ENCODE data around the gene SPANXA2.
"Not testable (repeated sequence)": the region's sequence is repeated elsewhere in the genome, so short reads cannot be mapped to it uniquely, and the experiment has no call there.

SPANXA2 gene, protein sequence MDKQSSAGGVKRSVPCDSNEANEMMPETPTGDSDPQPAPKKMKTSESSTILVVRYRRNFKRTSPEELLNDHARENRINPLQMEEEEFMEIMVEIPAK

DNA sequence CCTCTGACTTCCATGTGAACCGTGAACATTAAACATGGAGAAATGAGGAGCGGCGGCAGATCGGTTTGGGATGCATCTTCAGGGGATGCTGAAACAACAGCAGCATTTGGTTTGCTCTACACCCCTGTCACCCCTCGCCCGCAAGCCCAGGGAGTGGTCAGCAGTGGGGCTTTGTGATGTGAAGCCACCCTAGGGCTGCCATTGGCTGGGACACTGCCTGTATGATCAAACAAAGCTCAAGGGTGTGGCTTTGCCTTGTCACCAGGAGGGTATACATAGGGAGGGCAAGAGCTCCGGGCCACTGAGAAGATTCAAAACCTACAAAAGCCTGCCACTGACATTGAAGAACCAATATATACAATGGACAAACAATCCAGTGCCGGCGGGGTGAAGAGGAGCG is at the start of gene SPANXA2:
SPANXA2 (plus strand) TSS at position 301 of the 400 bp plus-strand sequence; CDS start at position 361, 60 bp downstream.
- H3K27me3 ChIP-seq (ENCODE audit: low read depth); H3K4me1 ChIP-seq; in situ Hi-C loops (cut with MboI; ENCODE audit: low sequenced_read_pairs); H3K4me3 ChIP-seq; H3K9me3 ChIP-seq; H3K36me3 ChIP-seq (replicated peaks); DNase-seq (ENCODE audit: low spot score in 2 of 2): not testable (repeated sequence)

DNA sequence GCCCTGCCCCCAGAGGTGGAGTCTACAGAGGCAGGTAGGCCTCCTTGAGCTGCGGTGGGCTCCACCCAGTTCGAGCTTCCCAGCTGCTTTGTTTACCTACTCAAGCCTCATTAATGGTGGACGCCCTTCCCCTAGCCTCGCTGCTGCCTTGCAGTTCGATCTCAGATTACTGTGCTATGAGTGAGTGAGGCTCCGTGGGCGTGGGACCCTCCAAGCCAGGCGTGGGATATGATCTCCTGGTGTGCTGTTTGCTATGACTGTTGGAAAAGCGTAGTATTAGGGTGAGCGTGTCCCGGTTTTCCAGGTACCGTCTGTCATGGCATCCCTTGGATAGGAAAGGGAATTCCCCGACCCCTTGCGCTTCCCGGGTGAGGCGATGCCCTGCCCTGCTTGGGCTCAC is 47.0 kb upstream of the SPANXA2 start:
- H3K27me3 ChIP-seq (ENCODE audit: low read depth); H3K36me3 ChIP-seq (replicated peaks); H3K4me3 ChIP-seq; H3K4me1 ChIP-seq; in situ Hi-C loops (cut with MboI; ENCODE audit: low sequenced_read_pairs); DNase-seq (ENCODE audit: low spot score in 2 of 2); H3K9me3 ChIP-seq: not testable (repeated sequence)

DNA sequence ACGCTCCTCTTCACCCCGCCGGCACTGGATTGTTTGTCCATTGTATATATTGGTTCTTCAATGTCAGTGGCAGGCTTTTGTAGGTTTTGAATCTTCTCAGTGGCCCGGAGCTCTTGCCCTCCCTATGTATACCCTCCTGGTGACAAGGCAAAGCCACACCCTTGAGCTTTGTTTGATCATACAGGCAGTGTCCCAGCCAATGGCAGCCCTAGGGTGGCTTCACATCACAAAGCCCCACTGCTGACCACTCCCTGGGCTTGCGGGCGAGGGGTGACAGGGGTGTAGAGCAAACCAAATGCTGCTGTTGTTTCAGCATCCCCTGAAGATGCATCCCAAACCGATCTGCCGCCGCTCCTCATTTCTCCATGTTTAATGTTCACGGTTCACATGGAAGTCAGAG is 4.9 kb upstream of the SPANXA2 start, which contains the start of gene SPANXA1:
SPANXA1 (minus strand) TSS at position 101 of the 400 bp plus-strand sequence; CDS start at position 41, 60 bp downstream.
- H3K27me3 ChIP-seq (ENCODE audit: low read depth); in situ Hi-C loops (cut with MboI; ENCODE audit: low sequenced_read_pairs); H3K4me3 ChIP-seq; H3K9me3 ChIP-seq; H3K4me1 ChIP-seq; DNase-seq (ENCODE audit: low spot score in 2 of 2); H3K36me3 ChIP-seq (replicated peaks): not testable (repeated sequence)

DNA sequence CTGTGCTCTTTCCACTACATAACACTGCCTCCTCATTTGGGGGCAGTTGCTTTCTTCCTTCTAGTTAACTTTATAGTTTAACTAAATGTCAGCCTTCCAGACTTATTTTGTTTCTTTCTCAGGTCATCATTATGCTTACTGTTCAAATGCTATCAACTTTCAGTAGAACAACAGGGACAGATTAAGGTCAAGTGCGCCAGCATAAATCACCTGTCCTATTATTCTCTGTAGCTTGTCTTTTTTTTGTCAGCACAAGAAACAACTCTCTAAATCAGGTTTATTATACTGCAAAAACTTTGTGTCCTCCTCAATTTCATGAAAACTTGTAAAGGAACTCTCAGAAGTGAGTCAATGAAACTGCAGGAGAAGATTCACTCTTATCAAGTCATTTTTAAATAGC is 19.6 kb downstream of the SPANXA2 start:
- no peaks in the 10 kb centered on the region for H3K4me1 ChIP-seq
- H3K9me3 ChIP-seq: no peaks in the 10 kb centered on the region
- H3K27me3 ChIP-seq (ENCODE audit: low read depth): no peaks in the 10 kb centered on the region
- no peak for DNase-seq (ENCODE audit: low spot score in 2 of 2)
- in situ Hi-C loops (cut with MboI; ENCODE audit: low sequenced_read_pairs): no loop called here
- H3K36me3 ChIP-seq (replicated peaks): no peaks in the 10 kb centered on the region
- no peak overlapping the region for H3K4me3 ChIP-seq

DNA sequence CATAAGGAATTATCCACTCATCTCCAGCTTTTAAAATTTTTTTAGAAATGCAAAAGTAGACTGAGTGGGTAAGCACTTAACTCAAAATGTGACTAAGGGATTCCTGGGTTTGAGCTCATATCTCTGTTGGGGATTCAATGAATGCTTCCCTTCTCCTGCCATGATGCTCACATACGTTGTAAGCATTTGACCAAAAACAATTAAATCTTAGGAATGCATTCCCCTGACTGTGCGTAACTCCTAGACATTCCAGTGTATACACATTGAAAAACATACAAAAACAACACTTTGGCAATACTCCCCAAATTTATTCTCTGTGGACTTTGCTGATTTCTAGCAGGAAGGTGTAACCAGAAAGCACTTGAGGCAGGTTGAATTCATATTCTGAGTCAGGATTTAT is 29.8 kb downstream of the SPANXA2 start:
- in situ Hi-C loops (cut with MboI; ENCODE audit: low sequenced_read_pairs): no loop called here
- Histone ChIP-seq H3K27me3 (ENCODE audit: low read depth) (no peaks in the 10 kb centered on the region), H3K4me3 (no peak overlapping the region), H3K36me3 (replicated peaks) (no peaks in the 10 kb centered on the region), H3K4me1 (no peaks in the 10 kb centered on the region), H3K9me3 (no peaks in the 10 kb centered on the region)
- no peak for DNase-seq (ENCODE audit: low spot score in 2 of 2)

DNA sequence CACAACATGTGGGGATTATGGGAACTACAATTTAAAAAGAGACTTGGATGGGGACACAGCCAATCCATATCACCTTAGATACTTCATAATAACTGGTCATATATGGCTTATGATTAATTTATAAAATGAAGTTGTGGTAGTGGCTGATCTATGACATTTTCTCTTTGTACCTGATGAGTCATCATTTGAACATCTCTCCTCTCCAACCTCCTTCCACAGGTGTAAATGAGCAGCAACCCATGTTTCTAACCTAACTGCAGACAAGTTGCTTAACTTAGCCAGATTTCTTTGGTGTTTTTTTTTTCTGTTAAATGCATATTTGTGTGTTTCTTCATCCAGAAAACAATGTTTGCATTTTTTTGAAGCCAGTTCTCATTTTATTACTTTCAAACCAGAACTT is 42.6 kb downstream of the SPANXA2 start:
- no peaks in the 10 kb centered on the region for H3K9me3 ChIP-seq
- no peaks in the 10 kb centered on the region for H3K27me3 ChIP-seq (ENCODE audit: low read depth)
- in situ Hi-C loops (cut with MboI; ENCODE audit: low sequenced_read_pairs): no loop called here
- no peak for DNase-seq (ENCODE audit: low spot score in 2 of 2)
- H3K4me1 ChIP-seq: no peaks in the 10 kb centered on the region; the same call in 1 of the 2 replicates
- H3K4me3 ChIP-seq: no peak overlapping the region
- H3K36me3 ChIP-seq (replicated peaks): no peaks in the 10 kb centered on the region

DNA sequence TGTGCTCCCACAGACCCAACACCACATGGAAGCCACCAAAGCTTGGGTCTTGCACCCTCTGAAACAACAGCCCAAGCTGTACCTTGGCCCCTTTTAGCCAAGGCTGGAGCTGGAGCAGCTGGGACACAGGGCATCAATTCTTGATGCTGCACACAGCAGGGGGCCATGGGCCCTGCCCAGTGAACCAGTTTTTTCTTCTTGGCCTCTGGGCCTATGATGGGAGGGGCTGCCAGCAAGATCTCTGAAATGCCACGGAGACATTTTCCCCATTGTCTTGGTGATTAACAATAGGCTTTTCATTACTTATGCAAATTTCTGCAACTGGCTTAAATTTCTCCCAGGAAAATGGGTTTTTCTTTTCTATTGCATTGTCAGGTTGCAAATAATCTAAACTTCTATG is 49.0 kb downstream of the SPANXA2 start:
- peak in 1 of 2 experiments; percentile 37 for DNase-seq (ENCODE audit: low spot score in 2 of 2)
- Histone ChIP-seq H3K4me3 (no peak overlapping the region), H3K36me3 (replicated peaks) (no peaks in the 10 kb centered on the region), H3K4me1 (peaks cover 7% of the 10 kb centered on the region; the same call in 1 of the 2 replicates), H3K9me3 (no peaks in the 10 kb centered on the region), H3K27me3 (ENCODE audit: low read depth) (no peaks in the 10 kb centered on the region)
- in situ Hi-C loops (cut with MboI; ENCODE audit: low sequenced_read_pairs): no loop called here
